ENCODE data around the gene ADGRG7.

- TF ChIP-seq POLR2A (IDR thresholded peaks at IDR 0.05) (no peak), POLR2AphosphoS5 (IDR thresholded peaks at IDR 0.05) (no peak)
Measured at GRCh38 chr3:100703865-100704264, 94.5 kb downstream of the ADGRG7 start.

All from spleen (tissue), 3 donors.